Measurements from ENCODE around the gene CUX1.

CUX1 gene

GRCh38 chr7:102208826-102209225, 391.4 kb downstream of the CUX1 start:
- TF ChIP-seq CTCF (IDR thresholded peaks at IDR 0.05; ENCODE audit: borderline replicate concordance, insufficient read depth, low read depth, low read length), result no peak

GRCh38 chr7:102210787-102211186, 393.4 kb downstream of the CUX1 start:
- TF ChIP-seq CTCF (IDR thresholded peaks at IDR 0.05; ENCODE audit: borderline replicate concordance, insufficient read depth, low read depth, low read length), result no peak
- no peak overlapping the region for H3K4me3 ChIP-seq (ENCODE audit: low read depth, low read length)

More at GRCh38 chr7:102208826-102209225, 391.4 kb downstream of the CUX1 start:
- no peak overlapping the region for H3K4me3 ChIP-seq (ENCODE audit: low read depth, low read length)

GRCh38 chr7:102211590-102212550, 394.4 kb downstream of the CUX1 start:
- no peak for TF ChIP-seq CTCF (IDR thresholded peaks at IDR 0.05; ENCODE audit: borderline replicate concordance, insufficient read depth, low read depth, low read length)
- no peak overlapping the region for H3K4me3 ChIP-seq (ENCODE audit: low read depth, low read length)

GRCh38 chr7:102214477-102215072, 397.1 kb downstream of the CUX1 start:
- no peak overlapping the region for H3K4me3 ChIP-seq (ENCODE audit: low read depth, low read length)
- no peak for TF ChIP-seq CTCF (IDR thresholded peaks at IDR 0.05; ENCODE audit: borderline replicate concordance, insufficient read depth, low read depth, low read length)

GRCh38 chr7:102215256-102215655, 397.8 kb downstream of the CUX1 start:
- no peak for TF ChIP-seq CTCF (IDR thresholded peaks at IDR 0.05; ENCODE audit: borderline replicate concordance, insufficient read depth, low read depth, low read length)
- H3K4me3 ChIP-seq (ENCODE audit: low read depth, low read length), result no peak overlapping the region

GRCh38 chr7:102215711-102216110, 398.3 kb downstream of the CUX1 start:
- no peak for TF ChIP-seq CTCF (IDR thresholded peaks at IDR 0.05; ENCODE audit: borderline replicate concordance, insufficient read depth, low read depth, low read length)
- no peak overlapping the region for H3K4me3 ChIP-seq (ENCODE audit: low read depth, low read length)
